ENCODE measurements around the gene ZNF565. TPM values are rescaled to one million over a fixed set of nuclear protein-coding genes. Genes with fewer than 3 reads are reported as not detected.

ZNF565 gene
- total RNA-seq, 1 experiment from 2014 or later, result 3.2 TPM

GRCh38 chr19:36209372-36209771 lies 5.1 kb downstream of the ZNF565 start (continued):
- TF ChIP-seq POLR2AphosphoS5 (IDR thresholded peaks at IDR 0.05; ENCODE audit: low read depth, low read length) (no peak), POLR2A (IDR thresholded peaks at IDR 0.05; ENCODE audit: borderline replicate concordance, extremely low read depth, insufficient read depth, insufficient read length) (no peak), CBX3 (IDR thresholded peaks at IDR 0.05; ENCODE audit: low read depth) (no peak), MAX (IDR thresholded peaks at IDR 0.05) (no peak), ZFX (IDR thresholded peaks at IDR 0.05) (no peak), CEBPB (IDR thresholded peaks at IDR 0.05; ENCODE audit: low read depth) (no peak)

- intact Hi-C loops (cut with micrococcal nuclease), result no loop called here
- ChIA-PET POLR2A (interaction anchor here (1.1 kb wide), 1 partner anchor 10 kb away, joined by 3 read pairs; no protein-coding TSS in a partner anchor), CTCF (no interaction called here), RAD21 (ENCODE audit: low non-redundant PET in 1 of 2, low total read pairs in 2 of 2, uncharacterized antibody in 2 of 2, unreplicated experiment in 2 of 2) (no interaction called here)
- no peaks in the 10 kb centered on the region for H3K9me2 ChIP-seq (ENCODE audit: insufficient read depth)
- no peak for ATAC-seq
- TF ChIP-seq SIN3A (IDR thresholded peaks at IDR 0.05; ENCODE audit: low read depth), result no peak
- no peak for TF ChIP-seq ZBTB33 (IDR thresholded peaks at IDR 0.05; ENCODE audit: extremely low read depth, insufficient replicate concordance, low read length)
- TF ChIP-seq EGR1 (IDR thresholded peaks at IDR 0.05; ENCODE audit: low read depth), result no peak
- TF ChIP-seq ZFX (IDR thresholded peaks at IDR 0.05), result no peak
- TF ChIP-seq EZH2phosphoT487 (IDR thresholded peaks at IDR 0.05; ENCODE audit: borderline replicate concordance), result no peak
- no peak for TF ChIP-seq TCF7L2 (IDR thresholded peaks at IDR 0.05; ENCODE audit: borderline replicate concordance, extremely low read depth, insufficient read depth, insufficient read length)
- TF ChIP-seq POLR2A (IDR thresholded peaks at IDR 0.05; ENCODE audit: borderline replicate concordance, extremely low read depth, insufficient read depth, insufficient read length), result no peak
- no peak for TF ChIP-seq CEBPB (IDR thresholded peaks at IDR 0.05; ENCODE audit: low read depth)
- no peak for TF ChIP-seq REST (IDR thresholded peaks at IDR 0.05; ENCODE audit: low read depth)
- no peak for TF ChIP-seq YY1 (IDR thresholded peaks at IDR 0.05; ENCODE audit: extremely low read depth, insufficient replicate concordance, low read depth, low read length)
- TF ChIP-seq ATF3 (IDR thresholded peaks at IDR 0.05), result no peak
- no peak for TF ChIP-seq EZH2 (IDR thresholded peaks at IDR 0.05)
- TF ChIP-seq POLR2AphosphoS5 (IDR thresholded peaks at IDR 0.05; ENCODE audit: low read depth, low read length), result no peak
- DNase-seq (ENCODE audit: low read depth, low spot score), result no peak
- no peaks in the 10 kb centered on the region for H3K36me3 ChIP-seq (ENCODE audit: control insufficient read depth in 1 of 2, insufficient read depth in 2 of 2, low read length in 2 of 2)
- H3K27me3 ChIP-seq (ENCODE audit: insufficient read depth, low read length), result no peaks in the 10 kb centered on the region
- H4K20me1 ChIP-seq (ENCODE audit: insufficient read depth), result no peaks in the 10 kb centered on the region
- H3K4me1 ChIP-seq (ENCODE audit: control insufficient read depth in 1 of 2, insufficient read depth in 2 of 2, low read length in 2 of 2), result no peaks in the 10 kb centered on the region
- no peak overlapping the region for H3K27ac ChIP-seq (ENCODE audit: low read depth, low read length)
- no peaks in the 10 kb centered on the region for H3K9me3 ChIP-seq (ENCODE audit: control insufficient read depth in 1 of 2, insufficient read depth in 1 of 2, low read depth in 1 of 2, low read length in 2 of 2)
- H3K4me3 ChIP-seq (replicated peaks in 1 of 2; ENCODE audit: low read depth in 1 of 2, low read length in 2 of 2), result no peak overlapping the region
- no peak overlapping the region for H3K4me2 ChIP-seq (ENCODE audit: low read length)
- no peak overlapping the region for H2AFZ ChIP-seq (ENCODE audit: low read depth, low read length, poor library complexity, severe bottlenecking)
- no peaks in the 10 kb centered on the region for H3K79me2 ChIP-seq (ENCODE audit: insufficient read depth, low read length)
- no peak overlapping the region for H3K9ac ChIP-seq (ENCODE audit: low read length)
- BruUV-seq (replicated peaks), result no TSS peak
Observed at GRCh38 chr19:36207605-36208252, 6.7 kb downstream of the ZNF565 start.
